Fibroblast of mammary gland (primary cell): ENCODE results near the gene RPS28.

Source experiments
- DNase-seq: peaks from one replicate; pipeline ENCODE4 v3.0.0-alpha.2; 2010; ENCODE audit warnings: low read depth
- H3K4me3 ChIP-seq: 2 replicates; pipeline ENCODE4 v1.5.1; 2011; ENCODE audit warnings: low read depth, mild to moderate bottlenecking, low read length, moderate library complexity; ENCODE audit not compliant: control insufficient read depth
- TF ChIP-seq, protein P1 (sequence below): conservative IDR thresholded peaks from 2 replicates; pipeline ENCODE4 v1.5.1; 2011; ENCODE audit warnings: low read depth, low read length, inconsistent platforms; ENCODE audit not compliant: control insufficient read depth, insufficient read depth

RPS28 gene

GRCh38 chr19:8322638-8322997 lies 1.3 kb downstream of the RPS28 start:
- TF ChIP-seq, protein P1, sequence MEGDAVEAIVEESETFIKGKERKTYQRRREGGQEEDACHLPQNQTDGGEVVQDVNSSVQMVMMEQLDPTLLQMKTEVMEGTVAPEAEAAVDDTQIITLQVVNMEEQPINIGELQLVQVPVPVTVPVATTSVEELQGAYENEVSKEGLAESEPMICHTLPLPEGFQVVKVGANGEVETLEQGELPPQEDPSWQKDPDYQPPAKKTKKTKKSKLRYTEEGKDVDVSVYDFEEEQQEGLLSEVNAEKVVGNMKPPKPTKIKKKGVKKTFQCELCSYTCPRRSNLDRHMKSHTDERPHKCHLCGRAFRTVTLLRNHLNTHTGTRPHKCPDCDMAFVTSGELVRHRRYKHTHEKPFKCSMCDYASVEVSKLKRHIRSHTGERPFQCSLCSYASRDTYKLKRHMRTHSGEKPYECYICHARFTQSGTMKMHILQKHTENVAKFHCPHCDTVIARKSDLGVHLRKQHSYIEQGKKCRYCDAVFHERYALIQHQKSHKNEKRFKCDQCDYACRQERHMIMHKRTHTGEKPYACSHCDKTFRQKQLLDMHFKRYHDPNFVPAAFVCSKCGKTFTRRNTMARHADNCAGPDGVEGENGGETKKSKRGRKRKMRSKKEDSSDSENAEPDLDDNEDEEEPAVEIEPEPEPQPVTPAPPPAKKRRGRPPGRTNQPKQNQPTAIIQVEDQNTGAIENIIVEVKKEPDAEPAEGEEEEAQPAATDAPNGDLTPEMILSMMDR, result no peak
- peak overlapping the region; percentile 99 for H3K4me3 ChIP-seq
- no peak for DNase-seq

DNA sequence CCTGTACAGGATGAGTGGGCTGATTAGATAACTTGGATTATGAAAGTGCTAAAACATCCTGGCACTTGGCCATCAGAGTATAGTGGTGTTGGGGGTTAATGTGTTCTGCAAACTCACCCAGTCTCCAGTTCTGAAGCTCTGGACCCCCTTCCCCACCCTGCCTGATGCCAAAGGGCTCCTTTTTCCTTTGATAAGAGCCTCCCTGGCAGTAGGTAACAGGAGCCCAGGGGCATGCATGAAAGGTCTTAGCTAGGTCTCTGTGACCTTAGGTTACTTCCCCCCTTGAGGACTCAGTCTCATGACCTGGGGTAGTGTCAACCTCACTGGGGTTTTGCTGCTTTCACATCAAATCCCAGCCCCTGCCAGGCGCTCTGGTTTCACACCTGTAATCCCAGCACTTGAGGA lies 2.5 kb downstream of the RPS28 start:
- TF ChIP-seq, protein P1, result no peak
- DNase-seq, result no peak
- H3K4me3 ChIP-seq, result no peak overlapping the region

GRCh38 chr19:8324186-8325050 lies 3.1 kb downstream of the RPS28 start:
- H3K4me3 ChIP-seq, result no peak overlapping the region
- TF ChIP-seq, protein P1, result no peak
- no peak for DNase-seq

GRCh38 chr19:8325454-8325853 lies 4.2 kb downstream of the RPS28 start:
- DNase-seq, result no peak
- TF ChIP-seq, protein P1, result no peak
- H3K4me3 ChIP-seq, result no peak overlapping the region

DNA sequence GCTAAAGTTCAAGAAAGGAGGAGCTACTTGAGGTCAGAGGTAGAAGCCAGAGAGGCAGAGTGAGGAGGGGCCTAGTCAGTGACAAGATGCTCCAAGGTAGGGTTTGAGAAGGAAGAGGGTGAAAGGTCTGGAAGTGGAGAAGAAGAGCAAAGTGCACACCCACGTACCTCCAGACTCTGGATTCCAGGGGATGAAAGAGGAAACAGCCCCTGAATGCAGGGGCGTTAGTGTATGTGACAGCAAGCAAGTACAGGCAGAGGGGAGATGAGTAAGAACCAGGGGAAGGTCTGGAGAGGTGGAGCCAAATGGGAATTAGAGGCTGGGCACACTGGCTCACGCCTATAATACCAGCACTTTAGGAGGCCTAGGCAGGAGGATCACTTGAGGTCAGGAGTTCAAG lies 8.7 kb downstream of the RPS28 start:
- DNase-seq, result no peak
- H3K4me3 ChIP-seq, result no peak overlapping the region
- TF ChIP-seq, protein P1, result no peak

- no peak overlapping the region for H3K4me3 ChIP-seq
- TF ChIP-seq, protein P1, result no peak
- DNase-seq, result no peak
Measured at GRCh38 chr19:8331263-8331845, 10.1 kb downstream of the RPS28 start.
